DLD1 (cell line): Measurements from ENCODE around the gene GALNT18.

ENCODE experiments used
- in situ Hi-C: cut with HindIII; loops from 2 replicates; pipeline ENCODE4 v1.10.0; 2017; ENCODE audit warnings: low sequenced_read_pairs

The GALNT18 gene

GRCh38 chr11:11394241-11394640, 227.6 kb downstream of the GALNT18 start:
- in situ Hi-C loops: no loop called here

- in situ Hi-C loops: no loop called here
These were observed 229.9 kb downstream of the GALNT18 start for GRCh38 chr11:11391796-11392463.

GRCh38 chr11:11391169-11391568, 230.6 kb downstream of the GALNT18 start:
- in situ Hi-C loops: no loop called here

GRCh38 chr11:11390068-11390771, 231.6 kb downstream of the GALNT18 start:
- in situ Hi-C loops: no loop called here

GRCh38 chr11:11389238-11389637, 232.6 kb downstream of the GALNT18 start:
- in situ Hi-C loops: no loop called here

GRCh38 chr11:11387622-11388305, 234.0 kb downstream of the GALNT18 start:
- in situ Hi-C loops: no loop called here

GRCh38 chr11:11387207-11387606, 234.6 kb downstream of the GALNT18 start:
- in situ Hi-C loops: no loop called here

GRCh38 chr11:11384829-11385228, 237.0 kb downstream of the GALNT18 start:
- in situ Hi-C loops: no loop called here

GRCh38 chr11:11383995-11384394, 237.8 kb downstream of the GALNT18 start:
- in situ Hi-C loops: no loop called here

GRCh38 chr11:11382858-11383532, 238.8 kb downstream of the GALNT18 start:
- in situ Hi-C loops: no loop called here

- in situ Hi-C loops: no loop called here
These were observed 240.2 kb downstream of the GALNT18 start for GRCh38 chr11:11381471-11382105.

- in situ Hi-C loops: no loop called here
These were observed 240.9 kb downstream of the GALNT18 start for GRCh38 chr11:11380883-11381282.

- in situ Hi-C loops: no loop called here
These were observed 241.5 kb downstream of the GALNT18 start for GRCh38 chr11:11380340-11380739.

- in situ Hi-C loops: no loop called here
These were observed 242.1 kb downstream of the GALNT18 start for GRCh38 chr11:11379661-11380060.

- in situ Hi-C loops: no loop called here
These were observed 243.4 kb downstream of the GALNT18 start for GRCh38 chr11:11378184-11378940.

- in situ Hi-C loops: no loop called here
These were observed 247.3 kb downstream of the GALNT18 start for GRCh38 chr11:11374358-11375148.

- in situ Hi-C loops: no loop called here
These were observed 247.9 kb downstream of the GALNT18 start for GRCh38 chr11:11373934-11374333.

GRCh38 chr11:11372461-11372860, 249.3 kb downstream of the GALNT18 start:
- in situ Hi-C loops: no loop called here

- in situ Hi-C loops: no loop called here
These were observed 250.9 kb downstream of the GALNT18 start for GRCh38 chr11:11370962-11371303.
